HG03159 (cell line): Measurements from ENCODE around the gene HHAT.

Source experiments
- ATAC-seq: cut with Tn5 transposase; IDR thresholded peaks from one replicate; pipeline ENCODE4 v1.9.1; 2021; ENCODE audit warnings: mild to moderate bottlenecking, moderate library complexity; ENCODE audit not compliant: unreplicated experiment

The HHAT gene

GRCh38 chr1:210477328-210477924, 148.7 kb downstream of the HHAT start:
- no peak for ATAC-seq

DNA sequence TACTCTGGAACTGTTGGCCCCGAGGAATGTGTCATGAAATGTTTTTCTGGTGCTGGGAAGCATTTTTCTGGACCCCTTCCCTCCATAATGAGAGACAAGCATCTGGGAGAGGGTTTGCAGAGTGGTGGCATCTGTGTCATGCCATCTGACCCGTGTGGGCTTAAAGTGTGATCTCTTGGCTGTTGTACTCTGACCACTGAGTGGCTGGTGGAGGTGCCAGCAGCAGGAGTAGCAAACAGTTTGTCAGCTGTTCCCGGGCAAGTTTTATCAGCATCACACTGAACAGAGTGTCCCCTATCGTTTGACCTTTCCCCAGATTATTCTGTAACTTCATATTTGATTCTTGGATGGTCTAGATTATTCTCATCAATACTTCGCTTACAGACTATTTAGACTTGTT, 150.1 kb downstream of the HHAT start:
- no peak for ATAC-seq

DNA sequence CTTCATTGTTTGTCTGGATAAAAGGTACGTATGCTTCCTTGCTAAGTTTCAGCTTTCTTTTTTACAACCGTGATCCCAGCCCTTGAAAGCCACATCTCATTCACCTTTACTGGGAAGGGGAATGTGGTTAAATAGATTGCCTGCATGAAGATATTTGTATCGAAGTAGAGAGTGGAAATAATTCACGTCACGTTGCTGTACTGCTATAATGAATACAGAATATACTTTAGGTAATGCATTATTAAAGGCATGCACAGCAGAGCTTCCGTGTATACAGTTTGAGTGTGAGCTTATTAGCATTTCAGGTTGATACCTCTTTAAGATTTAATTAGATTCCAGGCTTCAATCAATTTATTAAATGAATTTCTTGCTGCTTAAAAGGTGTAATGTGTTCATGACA, 153.8 kb downstream of the HHAT start:
- ATAC-seq: no peak

GRCh38 chr1:210482945-210483617, 154.4 kb downstream of the HHAT start:
- no peak for ATAC-seq

GRCh38 chr1:210483821-210484220, 155.1 kb downstream of the HHAT start:
- no peak for ATAC-seq

- ATAC-seq: no peak
Measured at GRCh38 chr1:210487021-210487420, 158.3 kb downstream of the HHAT start.

DNA sequence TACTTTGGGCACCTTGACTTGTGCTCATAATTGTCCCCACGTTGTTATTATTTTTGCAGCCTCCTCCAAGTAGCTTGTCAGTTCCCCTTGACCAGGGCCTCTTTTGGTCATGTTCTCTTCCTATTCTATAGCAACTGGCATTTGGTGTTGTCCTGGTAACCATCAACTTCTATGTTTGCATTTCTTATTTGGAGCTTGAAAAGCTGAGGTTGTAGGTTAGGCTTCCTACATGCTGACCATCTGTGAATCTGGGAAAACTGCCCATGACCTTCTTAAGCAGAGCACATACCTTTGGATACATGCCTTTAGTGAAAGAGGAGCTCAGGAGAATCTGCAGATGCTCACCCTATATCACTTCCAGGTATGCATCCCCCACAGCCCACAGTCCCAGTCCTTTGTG, 160.8 kb downstream of the HHAT start:
- no peak for ATAC-seq

DNA sequence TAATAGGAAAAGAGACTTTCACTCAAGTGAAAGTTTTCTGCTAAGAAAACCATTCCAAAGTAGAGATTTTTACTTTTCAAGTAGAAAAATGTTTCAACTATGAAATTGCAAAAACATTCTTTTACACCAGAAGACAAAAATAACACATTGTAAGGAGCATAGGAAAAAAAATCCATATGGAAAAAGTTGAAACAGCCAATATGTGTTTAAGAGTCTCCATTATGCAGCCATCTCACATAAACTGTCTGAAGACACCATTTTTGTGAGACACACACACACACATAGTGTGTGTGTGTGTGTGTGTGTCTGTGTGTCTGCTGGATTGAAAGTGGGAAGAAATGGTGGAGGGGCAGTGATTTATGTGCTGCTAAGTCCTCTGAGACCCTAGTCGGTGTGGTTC, 162.1 kb downstream of the HHAT start:
- no peak for ATAC-seq

DNA sequence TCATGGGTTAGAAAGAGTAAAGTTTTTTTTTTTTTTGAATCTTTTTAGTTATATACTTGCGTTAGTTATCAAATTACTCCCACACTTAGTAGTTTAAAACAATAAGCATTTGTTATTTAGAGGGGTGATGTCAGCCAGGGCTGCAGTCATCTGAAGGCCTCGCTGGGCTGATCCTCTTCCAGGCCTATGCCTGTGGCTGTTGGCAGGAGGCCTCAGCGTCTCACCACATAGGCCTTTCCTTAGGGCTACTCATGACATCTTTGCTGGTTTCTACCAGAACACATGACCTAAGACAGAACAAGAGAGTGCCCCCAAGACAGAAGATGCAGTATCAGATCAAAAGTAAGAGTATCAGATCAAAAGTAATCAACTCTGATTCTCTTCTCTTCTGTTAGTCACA, 167.4 kb downstream of the HHAT start:
- ATAC-seq: no peak

DNA sequence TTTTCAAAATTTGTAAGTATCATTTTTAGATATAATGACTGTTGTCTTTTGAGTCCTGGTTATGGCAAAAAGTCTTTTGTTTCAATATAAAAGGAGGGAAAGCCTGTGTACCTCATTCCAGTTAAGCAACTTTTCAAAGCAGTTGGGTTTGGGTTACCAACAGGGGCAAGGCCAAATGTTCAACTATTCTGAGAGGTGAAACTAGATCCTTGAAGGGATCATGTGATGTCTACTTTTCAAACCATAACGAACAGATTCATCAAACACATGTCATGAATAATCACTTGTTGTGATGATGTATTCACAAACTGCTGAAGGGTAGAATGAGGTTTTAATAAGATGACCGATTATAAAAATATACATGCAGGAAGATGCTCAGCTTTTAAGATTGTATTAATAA, 171.3 kb downstream of the HHAT start:
- ATAC-seq: no peak

DNA sequence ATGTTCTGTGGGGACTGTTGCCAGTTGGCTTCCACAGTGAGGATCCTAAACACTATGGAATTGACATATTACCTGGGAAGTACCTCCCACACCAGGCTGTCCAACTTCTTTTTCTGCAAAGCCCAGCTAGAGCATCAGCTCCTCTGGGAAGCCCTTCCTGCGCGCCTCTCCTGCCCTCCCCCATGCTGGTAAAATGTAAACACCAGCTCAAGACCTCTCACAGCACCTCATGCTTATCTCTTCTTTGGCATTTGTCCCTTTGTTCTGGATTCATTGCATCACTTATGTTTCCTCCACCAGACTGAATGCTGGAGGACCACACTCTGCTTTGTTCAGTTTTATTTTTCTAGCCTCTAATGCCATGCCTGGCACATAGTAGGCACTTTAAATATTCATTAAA, 172.1 kb downstream of the HHAT start:
- ATAC-seq: no peak

DNA sequence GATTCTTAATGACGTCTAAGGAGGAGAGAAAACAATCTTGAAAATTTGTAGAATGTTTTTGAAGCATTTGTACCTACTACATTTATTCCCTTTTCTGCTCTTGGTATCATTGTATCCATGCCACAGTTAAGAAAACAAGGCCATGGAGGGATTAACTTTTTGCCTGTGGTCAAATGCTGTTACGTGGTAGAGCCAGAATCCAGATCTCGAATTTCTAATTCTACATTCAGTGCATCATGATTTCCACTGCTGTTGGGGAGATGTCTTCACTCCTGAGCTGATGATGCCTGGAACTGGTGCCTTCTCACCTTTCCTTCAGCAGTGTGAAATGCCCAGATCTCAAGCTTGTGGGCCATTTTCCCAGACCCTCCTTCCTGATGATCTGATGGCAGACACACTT, 175.6 kb downstream of the HHAT start:
- no peak for ATAC-seq

GRCh38 chr1:210505601-210506496, 177.1 kb downstream of the HHAT start:
- no peak for ATAC-seq

GRCh38 chr1:210506689-210507088, 178.0 kb downstream of the HHAT start:
- no peak for ATAC-seq

GRCh38 chr1:210516092-210516656, 187.5 kb downstream of the HHAT start:
- no peak for ATAC-seq

DNA sequence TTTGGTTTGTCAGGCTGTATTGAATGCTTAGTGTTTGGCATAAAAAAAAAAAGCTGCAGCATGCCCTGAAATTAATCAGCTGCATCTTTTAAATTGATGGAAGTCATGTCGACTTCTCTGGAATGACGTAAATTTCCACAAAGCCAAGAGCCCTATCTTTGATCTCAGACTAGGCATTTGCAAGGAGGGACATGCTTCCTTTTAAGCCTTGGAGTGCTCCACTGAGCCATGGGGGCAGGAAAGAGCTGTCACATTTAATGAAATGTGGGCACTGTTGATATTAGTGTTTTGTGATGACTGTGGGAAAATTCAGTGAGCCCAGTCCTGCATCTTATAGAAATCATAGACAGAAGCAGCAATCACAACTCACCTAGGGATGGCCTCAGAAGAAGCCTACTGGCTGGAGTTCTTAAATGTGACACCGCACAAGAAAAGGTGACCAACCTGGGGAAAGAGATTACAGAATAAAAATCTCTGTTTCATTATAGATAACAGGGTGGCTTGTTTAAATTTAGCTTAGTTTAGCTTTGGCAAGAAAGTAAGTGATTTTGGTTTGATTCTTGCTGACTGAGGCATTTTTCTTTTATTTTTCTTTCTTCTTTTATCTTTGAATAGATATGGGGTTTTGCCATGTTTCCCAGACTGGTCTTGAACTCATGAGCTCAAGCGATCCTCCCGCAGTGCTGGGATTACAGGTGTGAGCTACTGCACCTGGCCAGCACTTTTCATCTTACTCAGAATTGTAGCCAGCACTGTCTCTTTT, 188.2 kb downstream of the HHAT start:
- ATAC-seq: no peak

DNA sequence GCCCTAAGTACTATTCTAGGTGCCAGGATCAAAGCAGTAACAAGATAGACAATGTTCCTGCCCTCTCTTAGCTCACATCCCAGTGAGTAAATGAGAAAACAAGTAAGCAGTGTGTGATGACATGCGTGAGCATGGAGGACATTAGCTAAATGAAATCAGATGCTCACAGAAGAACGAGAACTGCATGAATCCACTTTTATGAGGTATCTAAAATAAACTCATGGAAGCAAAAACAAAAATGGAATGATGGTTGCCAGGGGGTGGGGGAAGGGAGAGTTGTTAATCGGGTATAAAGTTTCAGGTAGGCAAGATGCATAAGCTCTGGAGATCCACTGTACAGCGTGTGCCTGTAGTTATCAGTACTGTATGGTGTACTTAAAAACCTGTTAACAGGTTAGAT, 195.1 kb downstream of the HHAT start:
- ATAC-seq: no peak

GRCh38 chr1:210525716-210526454, 197.2 kb downstream of the HHAT start:
- no peak for ATAC-seq

- ATAC-seq: no peak
Measured at GRCh38 chr1:210527091-210527490, 198.4 kb downstream of the HHAT start.
